Activated naive CD4-positive, alpha-beta T cell treated with anti-CD3 and anti-CD28 coated beads, Interleukin-2, amount 50 U/mL, for 72 hours (primary cell): Measurements from ENCODE around the gene CDT1. TPM values are rescaled to one million over a fixed set of nuclear protein-coding genes. Genes with fewer than 3 reads are reported as not detected.
"Not testable (repeated sequence)": the region's sequence is repeated elsewhere in the genome, so short reads cannot be mapped to it uniquely, and the experiment has no call there.

Source experiments
- ATAC-seq, 2 donors: fragments of 150-1000 bp; cut with Tn5 transposase; 2 replicates each; pipeline ENCODE4 v1.10.0; 2021; ENCODE audit warnings: mild to moderate bottlenecking in 2 of 2, moderate library complexity in 2 of 2
- DNase-seq, 2 donors: peaks; one replicate each; pipeline ENCODE4 v3.0.0; 2021 to 2022; ENCODE audit warnings: low spot score in 2 of 2
- H3K27ac Mint-ChIP-seq, 2 donors: one replicate each; pipeline ENCODE4 v1.8.0; 2022; ENCODE audit warnings: mild to moderate bottlenecking in 2 of 2, mixed read lengths in 2 of 2
- H3K36me3 Mint-ChIP-seq, 2 donors: one replicate each; pipeline ENCODE4 v1.8.0; 2022; ENCODE audit warnings: mixed read lengths in 2 of 2
- H3K9me3 Mint-ChIP-seq, 2 donors: one replicate each; pipeline ENCODE4 v1.8.0; 2022; ENCODE audit warnings: mixed read lengths in 2 of 2
- total RNA-seq, 2 donors: library from RNA; stranded (reverse); gene quantifications; one replicate each; pipeline ENCODE4 v1.2.3, GENCODE V29; 2022

The CDT1 gene
- total RNA-seq, 2 donors from 2014 or later = 145 to 240 TPM

DNA sequence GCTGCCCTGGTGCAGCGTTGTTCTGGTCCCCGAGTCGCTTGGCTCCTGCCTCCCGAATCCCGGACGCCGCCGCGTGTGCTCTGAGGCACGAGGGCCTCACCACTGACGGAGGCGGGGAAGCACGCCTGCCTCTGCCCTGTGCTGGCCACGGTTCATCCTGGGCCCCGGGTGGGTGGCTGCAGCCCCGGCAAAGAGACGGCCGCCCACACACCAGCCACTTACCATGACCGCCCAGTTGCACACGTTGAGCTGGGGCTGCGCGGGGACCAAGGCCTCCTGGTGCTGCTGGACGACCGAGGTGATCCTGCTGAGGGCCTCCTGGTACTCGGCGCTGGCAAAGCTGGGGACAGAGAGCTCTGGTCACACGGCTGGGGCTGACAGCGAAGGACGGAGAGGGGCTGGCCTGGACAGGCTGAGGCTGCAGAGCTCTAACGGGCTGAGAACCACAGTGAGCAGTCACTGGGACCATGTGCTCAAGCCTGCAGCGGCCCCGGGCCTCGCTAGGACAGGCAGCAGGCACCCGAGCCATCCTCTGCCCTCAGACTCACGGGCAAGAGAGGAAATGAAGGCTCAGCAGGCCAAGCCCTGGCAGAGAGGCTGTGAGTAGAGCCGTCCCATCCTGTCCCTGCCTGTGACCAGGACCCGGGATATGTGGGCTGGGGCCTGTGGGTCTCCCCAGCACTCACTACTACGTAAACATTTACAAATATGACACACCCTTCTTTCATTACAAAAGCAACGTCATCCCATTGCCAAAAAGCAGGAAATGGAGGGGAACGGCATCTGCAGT, 14.4 kb downstream of the CDT1 start:
- DNase-seq = no peak
- H3K9me3 Mint-ChIP-seq = no peaks in the 10 kb centered on the region
- ATAC-seq = no peak
- no peaks in the 10 kb centered on the region for H3K36me3 Mint-ChIP-seq
- no peak overlapping the region for H3K27ac Mint-ChIP-seq

- DNase-seq (no peak), ATAC-seq (no peak)
- H3K27ac Mint-ChIP-seq = no peak overlapping the region
- H3K9me3 Mint-ChIP-seq = no peaks in the 10 kb centered on the region
- no peaks in the 10 kb centered on the region for H3K36me3 Mint-ChIP-seq
Measured at GRCh38 chr16:88818575-88818874, 14.9 kb downstream of the CDT1 start.

GRCh38 chr16:88819126-88819525, 15.5 kb downstream of the CDT1 start:
- ATAC-seq (no peak), DNase-seq (no peak)
- H3K9me3 Mint-ChIP-seq = no peaks in the 10 kb centered on the region
- H3K36me3 Mint-ChIP-seq = no peaks in the 10 kb centered on the region
- no peak overlapping the region for H3K27ac Mint-ChIP-seq

- DNase-seq = no peak
- Mint-ChIP-seq H3K9me3 (no peaks in the 10 kb centered on the region), H3K36me3 (no peaks in the 10 kb centered on the region), H3K27ac (no peak overlapping the region)
- no peak for ATAC-seq
Measured at GRCh38 chr16:88820385-88821025, 16.9 kb downstream of the CDT1 start.

DNA sequence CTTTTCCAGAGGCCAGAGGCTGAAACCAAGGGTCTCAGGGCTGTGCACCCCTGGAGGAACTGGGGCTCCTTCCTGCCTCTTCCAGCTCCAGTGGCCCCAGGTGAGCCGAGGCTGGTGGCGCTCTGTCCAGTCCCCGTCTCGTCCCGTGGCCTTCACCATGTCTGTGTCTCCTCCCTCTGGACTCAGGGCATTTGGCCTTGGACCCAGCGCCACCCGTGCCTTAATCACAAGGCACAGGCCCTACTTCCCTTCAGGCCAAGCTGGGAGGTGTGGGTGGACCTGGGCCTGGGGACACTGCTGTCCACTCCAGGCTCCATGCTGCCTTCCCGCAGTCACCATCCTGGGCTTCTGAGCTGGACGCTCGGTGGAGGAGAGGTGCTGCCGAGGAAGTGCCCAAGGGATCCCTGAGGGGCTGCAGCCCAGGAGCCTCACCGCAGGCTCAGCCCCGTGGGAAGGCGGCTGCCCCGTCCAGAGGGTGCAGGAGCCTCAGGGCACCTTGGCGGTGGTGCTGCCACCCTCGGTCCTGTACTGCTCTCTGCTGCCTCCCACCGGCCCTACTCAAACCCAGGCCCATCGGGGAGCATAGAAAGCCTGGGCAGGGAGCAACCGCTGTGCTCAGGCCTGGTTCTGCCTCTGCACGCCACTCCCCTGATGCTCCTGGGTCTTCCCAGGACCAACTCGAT, 17.7 kb downstream of the CDT1 start:
- H3K36me3 Mint-ChIP-seq = no peaks in the 10 kb centered on the region
- DNase-seq (no peak), ATAC-seq (no peak)
- no peak overlapping the region for H3K27ac Mint-ChIP-seq
- no peaks in the 10 kb centered on the region for H3K9me3 Mint-ChIP-seq

DNA sequence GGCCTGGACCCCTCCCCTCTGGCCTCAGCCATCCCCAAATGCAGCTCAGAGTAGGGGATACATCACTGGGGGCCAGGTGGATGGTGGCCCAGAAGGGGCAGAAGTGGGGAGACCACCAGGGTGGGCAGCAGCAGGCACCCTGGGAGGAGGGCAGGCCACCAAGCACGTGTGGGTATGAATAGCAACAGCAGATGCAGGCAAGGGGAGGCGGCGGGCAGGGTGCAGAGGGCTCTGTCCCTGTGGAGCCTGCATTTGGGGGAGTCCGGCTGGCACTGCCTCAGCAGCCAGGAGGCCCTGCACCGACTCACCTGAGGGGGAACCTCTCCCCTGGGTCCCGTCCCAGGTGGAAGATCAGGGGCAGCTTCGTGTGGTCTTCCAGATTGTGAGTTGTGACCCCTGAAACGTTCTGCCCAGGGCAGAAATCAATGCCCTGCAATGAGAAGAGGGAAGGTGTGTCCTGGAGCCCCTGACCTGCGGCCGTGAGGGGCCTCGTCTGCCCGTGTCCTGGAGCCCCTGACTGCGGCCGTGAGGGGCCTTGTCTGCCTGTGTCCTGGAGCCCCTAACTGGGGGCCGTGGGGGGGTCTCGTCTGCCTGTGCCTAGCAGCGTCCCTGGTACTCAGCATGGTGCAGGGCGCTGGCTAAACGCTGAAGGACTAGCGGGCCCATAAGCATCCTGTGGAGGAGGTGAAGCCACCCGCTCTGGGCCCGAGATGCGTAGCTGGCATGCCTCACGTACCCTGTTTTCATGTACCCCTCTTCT, 18.9 kb downstream of the CDT1 start:
- peak overlapping the region in 1 of 2 donors; percentile 75 for H3K27ac Mint-ChIP-seq
- no peaks in the 10 kb centered on the region for H3K36me3 Mint-ChIP-seq
- no peak for ATAC-seq
- no peaks in the 10 kb centered on the region for H3K9me3 Mint-ChIP-seq
- DNase-seq = no peak

DNA sequence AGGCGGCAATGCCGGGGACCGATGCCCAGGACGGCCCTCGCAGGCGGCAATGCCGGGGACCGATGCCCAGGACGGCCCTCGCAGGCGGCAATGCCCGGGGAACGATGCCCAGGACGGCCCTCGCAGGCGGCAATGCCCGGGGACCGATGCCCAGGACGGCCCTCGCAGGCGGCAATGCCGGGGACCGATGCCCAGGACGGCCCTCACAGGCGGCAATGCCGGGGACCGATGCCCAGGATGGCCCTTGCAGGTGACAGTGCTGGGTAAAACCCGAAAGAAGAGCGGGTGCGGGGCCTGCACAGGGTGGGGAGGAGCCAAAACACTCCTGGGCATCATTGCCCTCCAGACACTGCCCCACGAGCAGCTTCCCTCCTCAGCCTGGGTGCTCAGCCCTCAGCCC, 20.1 kb downstream of the CDT1 start:
- not testable (repeated sequence) for H3K9me3 Mint-ChIP-seq, ATAC-seq, DNase-seq, H3K27ac Mint-ChIP-seq, H3K36me3 Mint-ChIP-seq

GRCh38 chr16:88824256-88825077, 20.9 kb downstream of the CDT1 start:
- H3K9me3 Mint-ChIP-seq = no peaks in the 10 kb centered on the region
- H3K27ac Mint-ChIP-seq = no peak overlapping the region
- DNase-seq = no peak
- no peak for ATAC-seq
- no peaks in the 10 kb centered on the region for H3K36me3 Mint-ChIP-seq

DNA sequence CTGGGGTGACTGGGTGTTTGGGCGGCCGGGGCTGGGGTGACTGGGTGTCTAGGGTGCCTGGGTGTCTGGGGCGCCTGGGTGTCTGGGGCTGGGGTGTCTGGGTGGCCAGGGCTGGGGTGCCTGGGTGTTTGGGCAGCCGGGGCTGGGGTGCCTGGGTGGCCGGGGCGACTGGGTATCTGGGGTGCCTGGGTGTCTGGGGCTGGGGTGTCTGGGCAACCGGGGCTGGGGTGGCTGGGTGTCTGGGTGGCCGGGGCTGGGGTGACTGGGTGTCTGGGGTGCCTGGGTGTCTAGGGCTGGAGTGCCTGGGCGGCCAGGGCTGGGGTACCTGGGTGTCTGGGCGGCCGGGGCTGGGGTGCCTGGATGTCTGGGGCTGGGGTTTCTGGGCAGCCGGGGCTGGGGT, 21.6 kb downstream of the CDT1 start:
- ATAC-seq (no peak), DNase-seq (no peak)

DNA sequence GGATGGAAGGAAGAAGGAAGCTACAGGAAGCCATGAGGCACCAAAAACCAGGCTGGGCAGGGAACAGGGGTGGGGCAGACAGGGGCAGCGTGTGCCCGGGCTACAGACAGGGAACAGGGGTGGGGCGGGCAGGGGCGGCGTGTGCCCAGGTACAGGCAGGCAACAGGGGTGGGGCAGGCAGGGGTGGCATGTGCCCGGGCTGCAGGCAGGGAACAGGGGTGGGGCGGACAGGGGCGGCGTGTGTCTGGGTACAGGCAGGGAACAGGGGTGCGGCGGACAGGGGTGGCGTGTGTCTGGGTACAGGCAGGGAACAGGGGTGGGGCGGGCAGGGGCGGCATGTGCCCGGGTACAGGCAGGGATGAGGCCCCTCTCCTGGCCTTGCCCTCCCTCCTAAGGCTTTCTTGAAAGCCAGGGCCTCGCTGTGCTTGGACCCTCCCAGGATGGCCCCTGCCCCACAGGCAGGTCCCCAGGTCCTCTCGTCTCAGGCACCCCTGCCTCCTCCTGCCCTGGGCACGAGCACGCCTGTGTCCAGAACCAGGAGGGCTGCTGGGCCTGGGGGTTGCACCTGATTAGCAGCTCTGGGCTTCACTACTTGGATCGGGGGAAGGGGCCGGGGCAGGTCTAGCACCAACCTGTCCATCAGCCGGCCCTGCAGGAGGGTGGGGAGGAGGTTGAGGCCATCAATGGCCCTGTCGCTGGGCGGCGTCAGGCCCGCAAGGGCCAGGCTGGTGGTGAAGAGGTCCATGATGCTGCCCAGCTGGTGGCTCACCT, 22.7 kb downstream of the CDT1 start:
- Mint-ChIP-seq H3K27ac (no peak overlapping the region), H3K9me3 (no peaks in the 10 kb centered on the region), H3K36me3 (no peaks in the 10 kb centered on the region)
- DNase-seq = no peak
- no peak for ATAC-seq

More for the DNA sequence above, 21.6 kb downstream of the CDT1 start:
- Mint-ChIP-seq H3K36me3 (no peaks in the 10 kb centered on the region), H3K9me3 (no peaks in the 10 kb centered on the region), H3K27ac (no peak overlapping the region)

DNA sequence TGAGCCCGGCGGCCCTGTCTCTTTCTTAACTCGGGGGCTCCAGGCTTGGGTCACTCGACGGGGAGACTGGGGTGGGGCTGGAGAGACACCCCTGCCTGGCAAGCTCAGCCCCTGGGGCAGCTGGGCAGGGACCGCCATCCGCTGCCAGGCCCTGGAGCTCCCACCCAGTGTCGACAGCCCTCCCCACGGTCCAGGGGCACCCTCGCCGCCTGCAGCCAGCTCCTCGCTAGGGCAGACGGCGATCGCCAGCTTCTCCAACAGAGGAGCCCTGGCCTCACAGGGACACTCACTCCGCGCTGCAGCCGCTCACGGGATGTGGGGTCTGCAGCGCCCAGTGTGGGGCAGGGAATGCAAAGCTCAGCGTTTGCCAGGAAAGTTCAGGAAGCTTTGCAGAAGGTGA, 24.1 kb downstream of the CDT1 start:
- DNase-seq = no peak
- ATAC-seq = no peak
- Mint-ChIP-seq H3K36me3 (no peaks in the 10 kb centered on the region), H3K27ac (no peak overlapping the region), H3K9me3 (no peaks in the 10 kb centered on the region)

- Mint-ChIP-seq H3K36me3 (no peaks in the 10 kb centered on the region), H3K27ac (no peak overlapping the region), H3K9me3 (no peaks in the 10 kb centered on the region)
- no peak for ATAC-seq
- no peak for DNase-seq
Measured at GRCh38 chr16:88828711-88829110, 25.1 kb downstream of the CDT1 start.

DNA sequence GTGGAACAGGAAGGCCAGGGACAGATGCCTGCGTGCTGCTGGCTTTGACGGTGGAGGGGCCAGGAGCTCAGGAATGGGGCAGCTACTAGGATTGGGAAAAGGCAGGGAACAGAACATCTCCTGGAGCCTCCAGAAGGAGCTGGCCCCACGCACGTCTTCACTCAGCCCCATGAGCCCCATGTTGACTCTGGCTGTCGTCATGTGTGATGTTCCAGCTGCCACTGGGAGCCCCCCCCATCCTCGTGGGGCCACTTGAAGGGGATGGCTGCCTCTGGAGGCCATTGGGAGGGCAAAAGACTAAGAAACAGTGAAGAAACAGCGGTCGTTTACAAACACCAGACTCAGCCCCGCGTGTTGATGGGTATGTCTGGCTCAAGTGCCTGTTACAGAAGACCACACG, 26.7 kb downstream of the CDT1 start:
- no peak for ATAC-seq
- DNase-seq = no peak
- no peaks in the 10 kb centered on the region for H3K9me3 Mint-ChIP-seq
- H3K27ac Mint-ChIP-seq = no peak overlapping the region
- H3K36me3 Mint-ChIP-seq = no peaks in the 10 kb centered on the region

- ATAC-seq = no peak
- H3K9me3 Mint-ChIP-seq = no peaks in the 10 kb centered on the region
- no peaks in the 10 kb centered on the region for H3K36me3 Mint-ChIP-seq
- no peak for DNase-seq
- no peak overlapping the region for H3K27ac Mint-ChIP-seq
Measured at GRCh38 chr16:88830783-88831182, 27.2 kb downstream of the CDT1 start.

DNA sequence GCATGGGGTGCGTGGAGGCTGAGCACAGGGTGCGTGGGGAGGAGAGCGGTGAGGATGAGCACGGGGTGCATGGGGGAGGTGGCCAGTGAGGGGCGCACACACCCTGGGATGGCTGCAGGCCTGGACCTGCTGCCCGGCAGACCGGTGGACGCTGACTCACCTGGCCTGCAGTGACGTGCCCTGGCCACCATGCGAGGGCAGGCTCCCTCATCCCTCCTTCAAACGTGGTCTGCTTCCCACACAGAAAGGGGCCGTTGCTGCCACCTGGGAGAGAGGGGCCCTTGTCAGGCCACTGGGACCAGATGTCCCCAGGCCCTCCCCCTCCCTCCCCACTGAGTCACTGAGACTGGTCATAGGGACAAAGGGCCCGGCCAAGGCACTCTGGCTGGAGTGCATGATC, 28.2 kb downstream of the CDT1 start:
- Mint-ChIP-seq H3K27ac (no peak overlapping the region), H3K9me3 (no peaks in the 10 kb centered on the region)

DNA sequence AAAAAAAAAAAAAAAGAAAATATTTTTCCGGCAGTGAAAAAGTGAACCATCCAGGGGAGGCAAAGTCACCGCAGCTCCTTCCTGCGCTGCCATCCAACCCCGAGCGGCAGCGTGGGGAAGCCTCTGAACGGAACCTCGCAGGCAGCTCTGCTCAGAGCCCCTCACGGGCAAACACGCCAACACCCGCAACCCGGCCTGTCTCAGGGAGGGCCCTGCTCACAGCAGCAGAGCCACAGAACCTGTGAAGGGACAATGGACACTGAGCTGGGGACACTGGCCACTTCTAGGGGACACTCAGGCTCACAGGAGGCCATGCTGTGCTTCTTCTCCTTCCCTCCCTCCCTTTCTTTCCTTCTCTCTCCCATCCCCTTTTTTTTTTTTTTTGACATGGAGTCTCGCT, 29.5 kb downstream of the CDT1 start:
- Mint-ChIP-seq H3K27ac (peak overlapping the region in 1 of 2 donors; percentile 53), H3K9me3 (no peaks in the 10 kb centered on the region), H3K36me3 (no peaks in the 10 kb centered on the region)
- ATAC-seq (no peak), DNase-seq (no peak)

More for the DNA sequence above, 28.2 kb downstream of the CDT1 start:
- DNase-seq (no peak), ATAC-seq (peak in 1 of 2 donors; percentile 23)
- H3K36me3 Mint-ChIP-seq = no peaks in the 10 kb centered on the region
